Measurements from ENCODE around the gene ELP1.
A peak's percentile ranks its signal among the peaks of the same experiment; 100 is the strongest.

The ELP1 gene

GRCh38 chr9:108956631-108957026, 22.7 kb upstream of the ELP1 start:
- H3K27me3 ChIP-seq (replicated peaks; ENCODE audit: insufficient read depth, low read length) = no peaks in the 10 kb centered on the region
- H3K27ac ChIP-seq (ENCODE audit: low read length) = no peak overlapping the region
- no peaks in the 10 kb centered on the region for H3K79me2 ChIP-seq (ENCODE audit: low read length)
- no peaks in the 10 kb centered on the region for H3K9me3 ChIP-seq (replicated peaks; ENCODE audit: insufficient read depth, low read length)
- TF ChIP-seq EZH2phosphoT487 (IDR thresholded peaks at IDR 0.05; ENCODE audit: low read length) (no peak), CTCF (IDR thresholded peaks at IDR 0.05; ENCODE audit: low read length) (no peak), EZH2 (optimal IDR thresholded peaks at IDR 0.05; ENCODE audit: low read depth, low read length) (no peak)
- no peak overlapping the region for H3K9ac ChIP-seq (ENCODE audit: low read length)
- H3K9me2 ChIP-seq (replicated peaks; ENCODE audit: insufficient read depth, low read length) = no peaks in the 10 kb centered on the region
- H3K4me2 ChIP-seq (ENCODE audit: low read depth, low read length) = no peak overlapping the region
- H4K20me1 ChIP-seq (ENCODE audit: insufficient read depth, low read length) = no peaks in the 10 kb centered on the region
- no peaks in the 10 kb centered on the region for H3F3A ChIP-seq (ENCODE audit: insufficient read depth, low read length)
- H3K36me3 ChIP-seq (replicated peaks; ENCODE audit: insufficient read depth, low read length) = no peaks in the 10 kb centered on the region
- no peak overlapping the region for H3K4me3 ChIP-seq (ENCODE audit: low read length)
- no peak for DNase-seq
- no peak overlapping the region for H2AFZ ChIP-seq (ENCODE audit: low read length)
- no peaks in the 10 kb centered on the region for H3K4me1 ChIP-seq (ENCODE audit: low read length)

- TF ChIP-seq EZH2 (optimal IDR thresholded peaks at IDR 0.05; ENCODE audit: low read depth, low read length) (no peak), EZH2phosphoT487 (IDR thresholded peaks at IDR 0.05; ENCODE audit: low read length) (no peak), CTCF (IDR thresholded peaks at IDR 0.05; ENCODE audit: low read length) (no peak)
- H2AFZ ChIP-seq (ENCODE audit: low read length) = no peak overlapping the region
- H3K79me2 ChIP-seq (ENCODE audit: low read length) = no peaks in the 10 kb centered on the region
- no peaks in the 10 kb centered on the region for H3K36me3 ChIP-seq (replicated peaks; ENCODE audit: insufficient read depth, low read length)
- H3K27me3 ChIP-seq (replicated peaks; ENCODE audit: insufficient read depth, low read length) = no peaks in the 10 kb centered on the region
- no peak for DNase-seq
- H3F3A ChIP-seq (ENCODE audit: insufficient read depth, low read length) = no peaks in the 10 kb centered on the region
- no peaks in the 10 kb centered on the region for H4K20me1 ChIP-seq (ENCODE audit: insufficient read depth, low read length)
- H3K9ac ChIP-seq (ENCODE audit: low read length) = no peak overlapping the region
- H3K4me3 ChIP-seq (ENCODE audit: low read length) = no peak overlapping the region
- H3K9me2 ChIP-seq (replicated peaks; ENCODE audit: insufficient read depth, low read length) = no peaks in the 10 kb centered on the region
- H3K9me3 ChIP-seq (replicated peaks; ENCODE audit: insufficient read depth, low read length) = no peaks in the 10 kb centered on the region
- no peak overlapping the region for H3K4me2 ChIP-seq (ENCODE audit: low read depth, low read length)
- no peaks in the 10 kb centered on the region for H3K4me1 ChIP-seq (ENCODE audit: low read length)
- H3K27ac ChIP-seq (ENCODE audit: low read length) = no peak overlapping the region
These were observed 22.2 kb upstream of the ELP1 start for GRCh38 chr9:108956022-108956630.

- Histone ChIP-seq H3K9me3 (replicated peaks; ENCODE audit: insufficient read depth, low read length) (no peaks in the 10 kb centered on the region), H3K4me3 (ENCODE audit: low read length) (no peak overlapping the region), H3K27me3 (replicated peaks; ENCODE audit: insufficient read depth, low read length) (no peaks in the 10 kb centered on the region), H2AFZ (ENCODE audit: low read length) (no peak overlapping the region), H3K9ac (ENCODE audit: low read length) (no peak overlapping the region), H3K27ac (ENCODE audit: low read length) (no peak overlapping the region), H3K9me2 (replicated peaks; ENCODE audit: insufficient read depth, low read length) (no peaks in the 10 kb centered on the region), H3F3A (ENCODE audit: insufficient read depth, low read length) (no peaks in the 10 kb centered on the region), H4K20me1 (ENCODE audit: insufficient read depth, low read length) (no peaks in the 10 kb centered on the region), H3K4me2 (ENCODE audit: low read depth, low read length) (no peak overlapping the region), H3K79me2 (ENCODE audit: low read length) (no peaks in the 10 kb centered on the region), H3K36me3 (replicated peaks; ENCODE audit: insufficient read depth, low read length) (no peaks in the 10 kb centered on the region), H3K4me1 (ENCODE audit: low read length) (no peaks in the 10 kb centered on the region)
- peak; percentile 55 for DNase-seq
- peak; percentile 58 for TF ChIP-seq CTCF (IDR thresholded peaks at IDR 0.05; ENCODE audit: low read length)
- no peak for TF ChIP-seq EZH2 (optimal IDR thresholded peaks at IDR 0.05; ENCODE audit: low read depth, low read length)
- no peak for TF ChIP-seq EZH2phosphoT487 (IDR thresholded peaks at IDR 0.05; ENCODE audit: low read length)
These were observed 20.2 kb upstream of the ELP1 start for GRCh38 chr9:108953983-108954574.
